Measurements from ENCODE around the gene ABCG8.

ABCG8 gene

GRCh38 chr2:43925431-43925830, 86.7 kb downstream of the ABCG8 start:
- DNase-seq (ENCODE audit: low read depth), result no peak

- no peak for DNase-seq (ENCODE audit: low read depth)
Observed at GRCh38 chr2:43927442-43927841, 88.7 kb downstream of the ABCG8 start.

- no peak for DNase-seq (ENCODE audit: low read depth)
Observed at GRCh38 chr2:43931293-43931692, 92.5 kb downstream of the ABCG8 start.
